Colonic mucosa (tissue), 4 donors: ENCODE data around the gene CD52. TPM values are rescaled to one million over a fixed set of nuclear protein-coding genes. Genes with fewer than 3 reads are reported as not detected.

Experiments used
- DNase-seq: peaks from one replicate; pipeline ENCODE4 v3.0.0-alpha.2; 2020
- H3K27ac ChIP-seq: fragments of 200-600 bp; one replicate; pipeline ENCODE4 v1.8.0; 2021
- H3K27me3 ChIP-seq: fragments of 200-600 bp; one replicate; pipeline ENCODE4 v1.8.0; 2021
- H3K36me3 ChIP-seq: fragments of 200-600 bp; one replicate; pipeline ENCODE4 v1.8.0; 2021
- H3K4me1 ChIP-seq: fragments of 200-600 bp; one replicate; pipeline ENCODE4 v1.8.0; 2021; ENCODE audit warnings: mild to moderate bottlenecking
- H3K4me3 ChIP-seq: fragments of 200-600 bp; one replicate; pipeline ENCODE4 v1.8.0; 2021
- H3K9ac ChIP-seq, 2 donors: one replicate each; pipeline ENCODE4 v1.7.0; 2013; ENCODE audit warnings: control low read depth in 2 of 2, low read depth in 2 of 2, low read length in 2 of 2
- H3K9me3 ChIP-seq: fragments of 200-600 bp; one replicate; pipeline ENCODE4 v1.8.0; 2021
- CTCF ChIP-seq: fragments of 200-600 bp; IDR thresholded peaks from one replicate; pipeline ENCODE4 v1.8.0; 2022; ENCODE audit warnings: antibody characterized with exemption, mild to moderate bottlenecking
- intact Hi-C: fragments of 100-400 bp; cut with DNase I; formaldehyde crosslinking; loops from one replicate; pipeline ENCODE4 v1.14.1; 2022
- total RNA-seq, 2 donors: library from RNA; stranded (reverse); fragmentation: NEBNext Ultra II Directional in 1 of 2; extraction: Animal tissue kit (Norgen Biotek cat#: 25700) in 1 of 2; gene quantifications; one replicate each; pipeline ENCODE4 v1.2.1, GENCODE V29; 2021
- donor health status: healthy.
- donor health status: DM: no; HTN: no; CAD: no.
- donor health status: DM: no; HTN: no; CAD: no.

CD52 gene
- total RNA-seq, 2 donors from 2014 or later, result 9.4 to 13.1 TPM

DNA sequence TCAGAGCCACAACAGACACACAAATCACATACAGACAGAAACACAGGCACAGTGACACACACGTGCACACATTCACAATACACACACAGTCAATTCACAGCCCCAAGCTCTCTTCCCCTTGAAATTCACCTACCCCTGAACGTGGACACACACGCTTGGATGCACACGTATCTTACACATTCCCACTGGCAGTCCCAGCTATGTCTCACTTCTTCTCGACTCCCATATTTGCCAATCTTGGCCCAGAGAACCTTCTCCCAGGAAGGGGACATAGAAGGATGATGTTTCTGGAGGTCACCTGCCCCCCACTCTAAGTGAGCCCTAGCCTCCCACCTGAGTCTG lies 34.6 kb downstream of the CD52 start:
- TF ChIP-seq CTCF, result no peak
- H3K4me3 ChIP-seq, result no peak overlapping the region
- intact Hi-C loops, result no loop called here

DNA sequence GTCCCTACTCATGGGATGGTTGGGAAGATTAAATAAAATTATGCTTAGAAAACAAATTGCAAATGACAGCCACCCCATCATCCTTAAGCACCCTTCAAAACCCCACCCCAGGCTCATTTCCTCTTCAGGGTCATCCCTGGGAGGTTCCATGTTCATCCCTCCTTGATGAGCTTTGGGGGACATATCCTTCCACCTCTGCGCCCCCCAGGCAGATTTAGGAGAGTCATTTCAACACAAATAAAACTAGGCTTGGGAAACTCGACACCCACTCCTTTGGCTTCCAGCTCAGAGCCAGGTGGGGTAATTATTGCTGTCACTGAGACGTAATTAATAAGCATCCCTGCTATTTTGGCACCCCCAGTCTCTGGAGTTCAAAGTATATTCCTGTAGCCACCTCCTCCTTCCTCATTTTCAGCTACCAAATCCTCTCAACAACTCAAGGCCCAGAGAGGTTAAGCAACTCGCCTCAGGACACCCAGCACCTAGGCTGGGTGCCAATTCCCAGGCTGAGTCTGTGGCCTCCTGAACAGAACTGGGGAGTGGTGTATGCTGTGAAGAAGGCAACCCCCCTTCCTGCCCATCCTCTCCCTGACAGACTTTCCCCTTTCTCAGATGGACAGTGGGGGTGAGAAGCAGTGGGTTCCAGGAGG lies 35.6 kb downstream of the CD52 start:
- no peaks in the 10 kb centered on the region for H3K36me3 ChIP-seq
- peaks cover 10% of the 10 kb centered on the region for H3K4me1 ChIP-seq
- DNase-seq, result no peak
- no peak for TF ChIP-seq CTCF
- H3K9me3 ChIP-seq, result no peaks in the 10 kb centered on the region
- H3K27ac ChIP-seq, result no peak overlapping the region
- peak overlapping the region; percentile 43 to 51 for H3K9ac ChIP-seq
- intact Hi-C loops, result no loop called here
- H3K4me3 ChIP-seq, result no peak overlapping the region
- no peaks in the 10 kb centered on the region for H3K27me3 ChIP-seq

More for the DNA sequence above, 34.6 kb downstream of the CD52 start:
- Histone ChIP-seq H3K36me3 (no peaks in the 10 kb centered on the region), H3K4me1 (peaks cover 10% of the 10 kb centered on the region), H3K9me3 (no peaks in the 10 kb centered on the region), H3K9ac (no peak overlapping the region), H3K27me3 (no peaks in the 10 kb centered on the region), H3K27ac (no peak overlapping the region)
- DNase-seq, result no peak

- Histone ChIP-seq H3K36me3 (no peaks in the 10 kb centered on the region), H3K27ac (peak within 1 kb of the TSS; percentile 18), H3K4me3 (no peak within 1 kb of the TSS), H3K27me3 (no peaks in the 10 kb centered on the region), H3K9ac (peak within 1 kb of the TSS; percentile 43 to 51), H3K9me3 (no peaks in the 10 kb centered on the region), H3K4me1 (peaks cover 10% of the 10 kb centered on the region)
- TF ChIP-seq CTCF, result no peak
- DNase-seq, result peak; percentile 84
- intact Hi-C loops, result no loop called here
These were observed 36.4 kb downstream of the CD52 start, which contains the start of gene CRYBG2 for GRCh38 chr1:26353976-26354820. CRYBG2 (minus strand) TSS chr1:26354130; CDS start chr1:26346657, 7,473 bp downstream.

DNA sequence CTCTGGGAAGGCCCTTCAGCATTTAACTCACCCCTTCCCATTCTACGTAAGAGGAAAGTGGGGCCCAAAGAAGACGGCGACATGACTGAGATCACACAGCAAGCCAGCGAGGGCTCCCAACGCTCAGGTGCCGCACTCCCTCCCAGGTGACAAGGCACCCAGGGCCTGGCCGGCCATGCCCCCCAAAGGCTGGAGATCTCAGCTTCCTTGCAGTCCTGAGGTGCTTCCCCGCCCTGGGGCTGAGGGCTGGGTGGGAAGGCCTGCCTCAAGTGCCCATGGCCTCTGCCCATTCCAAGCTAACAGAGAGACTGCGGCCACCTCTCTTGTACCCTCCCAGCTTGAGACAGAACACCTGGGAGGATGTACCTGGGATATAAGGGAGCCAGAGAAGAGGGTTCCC lies 37.2 kb downstream of the CD52 start:
- intact Hi-C loops, result no loop called here
- peaks cover 13% of the 10 kb centered on the region for H3K4me1 ChIP-seq
- H3K9me3 ChIP-seq, result no peaks in the 10 kb centered on the region
- no peak overlapping the region for H3K27ac ChIP-seq
- H3K27me3 ChIP-seq, result peaks cover 2% of the 10 kb centered on the region
- H3K9ac ChIP-seq, result peak overlapping the region in 1 of 2 donors; percentile 14
- DNase-seq, result no peak
- TF ChIP-seq CTCF, result no peak
- no peaks in the 10 kb centered on the region for H3K36me3 ChIP-seq
- no peak overlapping the region for H3K4me3 ChIP-seq

GRCh38 chr1:26356106-26356505 lies 38.3 kb downstream of the CD52 start:
- Histone ChIP-seq H3K9ac (peak overlapping the region in 1 of 2 donors; percentile 59), H3K9me3 (no peaks in the 10 kb centered on the region), H3K36me3 (no peaks in the 10 kb centered on the region), H3K4me1 (peaks cover 21% of the 10 kb centered on the region), H3K4me3 (no peak overlapping the region), H3K27me3 (peaks cover 13% of the 10 kb centered on the region), H3K27ac (no peak overlapping the region)
- intact Hi-C loops, result no loop called here
- no peak for DNase-seq
- TF ChIP-seq CTCF, result no peak
